Stimulated activated CD4-positive, alpha-beta T cell treated with anti-CD3 and anti-CD28 coated beads, Interleukin-1b, Interleukin-23, amount 100 ng/mL, for 24 hours (primary cell): Measurements from ENCODE around the gene LRRC49.

Source experiments
- DNase-seq, 4 experiments: peaks; one replicate each; pipeline ENCODE4 v3.0.0-alpha.2; 2020; ENCODE audit warnings: low read depth in 4 of 4, low spot score in 1 of 4

LRRC49 gene

DNA sequence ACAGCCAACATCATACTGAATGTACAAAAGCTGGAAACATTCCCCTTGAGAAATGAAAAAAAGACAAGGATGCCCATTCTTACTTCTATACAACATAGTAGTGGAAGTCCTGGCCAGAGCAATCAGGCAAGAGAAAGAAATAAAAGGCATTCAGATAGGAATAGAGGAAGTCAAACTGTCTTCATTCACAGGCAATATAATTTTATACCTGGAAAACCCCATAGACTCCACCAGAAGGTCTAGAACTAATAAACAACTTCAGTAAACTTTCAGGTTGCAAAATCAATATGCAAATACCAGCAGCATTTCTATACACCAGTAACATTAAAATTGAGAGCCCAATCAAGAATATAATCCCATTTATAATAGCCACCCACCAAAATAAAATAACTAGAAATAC, 195.5 kb downstream of the LRRC49 start:
- DNase-seq: no peak

DNA sequence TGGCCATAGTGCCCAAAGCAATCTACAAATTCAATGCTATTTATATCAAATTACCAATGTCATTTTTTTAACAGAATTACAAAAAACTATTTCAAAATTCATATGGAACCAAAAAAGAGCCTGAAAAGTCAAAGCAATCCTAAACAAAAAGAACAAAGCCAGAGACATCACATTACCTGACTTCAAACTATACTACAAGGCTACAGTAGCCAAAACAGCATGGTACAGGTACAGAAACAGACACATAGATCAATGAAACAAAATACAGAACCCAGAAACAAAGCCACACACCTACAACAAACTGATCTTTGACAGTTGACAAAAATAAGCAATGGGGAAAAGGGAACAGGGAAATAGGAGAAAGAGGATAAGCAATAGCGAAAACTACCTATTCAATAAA, 196.1 kb downstream of the LRRC49 start:
- no peak for DNase-seq

DNA sequence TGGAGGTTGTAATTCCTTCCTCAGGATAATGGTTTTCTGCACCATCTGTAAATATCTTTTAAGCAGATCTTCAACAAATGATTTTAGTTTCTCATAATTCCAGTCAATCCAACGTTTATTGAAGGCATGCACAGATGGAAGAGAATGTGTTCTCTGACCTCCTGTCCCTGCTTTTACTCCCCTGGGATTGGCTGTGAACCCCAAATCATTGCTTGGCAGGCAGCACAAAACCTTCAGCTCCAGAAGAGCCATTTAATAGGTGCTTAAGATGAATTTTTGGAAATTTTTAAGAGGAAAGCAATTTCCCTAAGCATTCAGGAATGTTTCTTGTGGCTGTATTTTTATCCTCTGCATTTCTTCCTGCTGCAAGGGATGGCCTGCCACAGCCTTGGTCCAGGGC, 197.2 kb downstream of the LRRC49 start:
- DNase-seq: no peak

DNA sequence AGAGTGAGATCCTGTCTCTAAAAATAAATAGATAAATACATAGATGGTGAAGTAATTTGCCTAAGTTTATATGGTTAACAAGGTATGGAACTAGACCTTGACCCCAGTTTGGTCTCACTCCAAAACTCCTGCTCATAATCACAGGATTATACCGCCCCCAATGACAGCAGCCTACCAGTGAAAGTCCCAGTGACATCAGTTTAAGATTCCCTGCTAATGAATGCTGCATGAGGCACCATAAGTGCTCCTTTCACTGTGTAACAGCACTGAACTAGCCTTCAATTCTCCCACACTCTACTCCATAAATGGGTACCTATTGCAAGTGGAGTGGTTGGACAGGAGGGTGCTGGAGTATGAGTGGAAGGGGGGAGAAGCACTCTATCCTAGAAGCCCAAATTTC, 199.0 kb downstream of the LRRC49 start:
- DNase-seq: no peak

DNA sequence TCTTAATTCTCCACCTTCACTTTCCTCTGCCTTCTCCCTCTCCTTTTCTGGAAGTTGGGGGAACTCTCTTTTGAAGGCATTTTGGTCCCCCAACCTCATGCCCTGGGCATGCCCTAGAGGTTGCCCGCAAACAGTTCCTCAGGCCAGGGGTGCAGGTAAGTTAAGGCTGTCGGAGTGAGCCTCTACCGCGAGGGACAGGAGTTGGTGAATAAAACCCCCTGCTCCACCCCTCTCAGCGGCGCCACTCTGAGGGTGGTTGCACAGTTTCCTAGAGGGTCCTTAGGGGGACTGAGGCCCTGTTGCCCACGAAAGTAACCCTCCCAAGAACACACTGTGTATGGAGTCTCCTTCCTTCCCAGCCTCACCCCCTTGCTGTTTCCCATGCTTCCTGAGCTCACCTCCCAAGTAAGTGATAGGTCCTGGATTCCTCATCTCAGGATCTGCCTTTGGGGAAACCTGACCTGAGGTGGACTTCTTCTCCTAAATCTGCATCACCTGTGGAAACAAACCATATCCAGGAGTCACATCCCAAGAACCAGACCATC, 199.5 kb downstream of the LRRC49 start:
- DNase-seq: no peak

DNA sequence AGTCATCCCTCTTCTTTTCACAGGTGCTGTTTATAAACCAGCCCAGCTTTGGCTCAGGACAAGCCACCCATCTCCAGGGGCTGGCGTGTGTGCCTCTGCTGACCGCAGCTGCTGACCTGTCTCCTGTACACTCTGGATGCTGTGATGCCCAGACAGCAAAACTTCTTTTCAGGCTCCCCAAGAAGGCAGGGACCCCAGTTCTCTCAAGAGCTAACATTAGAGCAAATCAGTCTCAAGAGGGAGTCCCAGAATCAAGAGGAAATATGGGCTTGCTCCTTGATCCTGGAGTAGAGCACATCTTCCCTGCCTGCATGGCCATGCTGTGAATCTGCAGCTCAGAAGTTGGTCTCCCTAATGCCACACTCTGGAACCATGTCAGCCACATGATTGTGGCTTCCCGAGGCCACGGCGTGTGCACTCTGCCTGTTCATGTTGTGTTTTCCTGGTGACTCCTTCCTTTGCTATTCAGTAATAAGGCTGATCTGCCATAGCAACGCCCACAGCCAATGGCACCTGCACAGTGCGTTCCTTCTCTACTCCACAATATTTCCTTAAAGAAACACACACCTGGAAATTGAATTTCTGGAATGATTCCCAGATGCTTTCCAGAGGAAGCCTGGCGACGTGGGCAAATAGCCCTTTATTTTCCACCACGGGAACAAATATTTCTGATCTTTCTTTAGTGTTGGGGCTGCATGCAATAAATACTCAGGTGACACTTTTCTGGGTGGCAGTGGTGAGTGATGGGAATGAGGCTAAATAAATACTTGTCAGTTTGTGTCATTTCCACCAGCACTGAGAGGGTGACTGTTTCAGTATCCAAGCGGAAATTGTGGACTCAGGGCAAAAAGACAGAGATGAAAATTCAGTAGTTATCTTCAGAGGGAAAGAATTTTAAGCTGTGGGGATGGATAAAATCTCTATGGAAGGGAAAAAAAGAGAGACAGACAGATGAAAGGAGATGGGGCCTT, 200.7 kb downstream of the LRRC49 start:
- DNase-seq: no peak

DNA sequence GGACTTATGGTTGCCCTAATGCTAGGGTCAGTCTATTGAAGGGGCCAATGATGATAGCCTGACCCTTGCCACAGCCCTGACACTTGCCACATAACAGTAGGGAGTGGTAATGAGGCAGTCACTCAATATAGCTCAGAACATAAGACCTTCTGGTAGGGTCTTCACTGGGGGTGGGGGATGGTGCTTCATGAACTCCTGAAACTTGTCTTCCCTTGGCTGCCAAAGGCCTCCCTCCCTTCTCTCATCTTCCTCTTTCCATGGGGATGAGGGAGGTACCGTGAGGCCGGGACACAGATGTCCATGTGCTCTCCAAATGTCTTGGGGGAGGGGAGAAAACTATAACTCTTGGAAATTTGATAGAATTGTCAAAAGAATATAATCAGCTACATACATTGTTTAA, 201.5 kb downstream of the LRRC49 start:
- DNase-seq: no peak

DNA sequence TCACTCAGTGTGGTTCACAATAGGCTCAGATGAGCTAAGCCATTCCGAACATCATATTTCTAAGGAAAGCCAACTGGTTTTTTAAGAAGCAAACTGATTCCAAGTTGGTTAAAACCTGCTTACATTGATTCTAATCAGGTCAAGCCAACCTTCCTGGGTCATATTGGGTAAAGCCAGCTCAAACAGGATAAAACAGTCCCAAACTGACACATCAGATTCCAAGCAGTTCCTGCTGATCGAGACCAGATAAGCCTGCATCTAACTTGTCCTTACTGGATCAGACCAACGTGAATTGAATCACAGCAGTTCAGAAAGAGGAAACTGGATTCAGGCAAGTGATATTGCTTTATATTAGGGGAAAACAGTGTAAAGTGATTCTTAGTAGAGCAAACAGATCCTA, 204.1 kb downstream of the LRRC49 start:
- DNase-seq: no peak

DNA sequence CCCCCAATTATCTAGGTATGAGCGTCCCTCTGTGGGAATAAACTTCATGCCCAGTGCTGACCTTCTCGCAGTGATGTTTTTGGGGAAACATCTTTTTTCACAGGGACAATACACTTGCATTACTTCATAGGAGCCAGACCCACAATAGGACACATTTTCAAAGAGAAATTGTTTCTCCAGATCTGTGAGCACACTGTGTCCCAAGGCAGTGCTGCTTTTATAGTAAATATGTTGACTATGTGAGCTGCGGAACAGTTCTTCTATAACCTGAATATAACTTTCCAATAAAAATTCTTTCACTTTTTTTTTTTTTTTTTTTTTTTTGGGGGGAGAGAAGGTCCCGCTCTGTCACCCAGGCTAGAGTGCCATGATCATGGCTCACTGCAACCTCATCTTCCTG, 205.3 kb downstream of the LRRC49 start:
- no peak for DNase-seq

DNA sequence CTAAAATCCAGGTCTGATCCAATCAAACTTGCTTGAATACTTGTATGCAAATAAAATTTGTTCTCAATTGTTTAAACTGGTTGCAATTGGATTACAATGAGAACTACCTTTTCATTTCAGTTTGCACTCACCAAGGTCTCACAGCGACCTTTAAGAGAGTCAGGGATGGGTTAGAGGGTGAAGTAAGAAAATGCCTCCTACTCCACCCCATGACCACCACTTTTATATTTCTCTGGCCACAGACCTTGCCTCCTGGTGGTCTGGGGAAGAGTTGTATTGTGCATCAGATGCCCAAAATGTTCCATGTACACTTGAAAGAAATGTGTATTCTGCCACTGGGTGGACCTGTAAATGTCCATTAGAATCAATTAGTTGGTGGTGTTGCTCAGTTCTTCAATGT, 206.3 kb downstream of the LRRC49 start:
- DNase-seq: no peak
